HS-27A (cell line): ENCODE data around the gene TTI1.

Experiments used
- DNase-seq: peaks from one replicate; pipeline ENCODE4 v3.0.0-alpha.2; 2012; ENCODE audit warnings: low read depth, missing footprints

The TTI1 gene

GRCh38 chr20:38054647-38055046, 21.4 kb upstream of the TTI1 start:
- DNase-seq = no peak

- DNase-seq = no peak
Measured at GRCh38 chr20:38052870-38053269, 19.6 kb upstream of the TTI1 start.

DNA sequence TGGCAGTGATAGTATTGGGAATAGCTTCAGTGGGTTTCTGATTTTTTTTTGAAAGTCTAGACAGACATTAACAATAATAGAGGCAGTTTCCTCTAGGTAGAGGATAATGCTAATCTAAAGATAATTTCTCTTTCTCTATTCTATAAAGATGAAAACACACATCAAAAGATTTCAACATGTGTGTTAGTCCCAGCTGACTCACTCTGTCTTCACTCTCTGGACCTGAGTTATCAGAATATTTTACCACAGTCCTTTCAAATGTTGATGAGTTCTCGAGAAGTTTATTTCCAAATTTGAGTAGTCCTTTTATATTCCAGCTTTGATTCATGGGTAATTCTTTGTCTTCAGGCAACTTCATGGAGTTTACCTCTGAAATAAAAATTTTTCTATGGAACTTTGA, 17.4 kb upstream of the TTI1 start:
- no peak for DNase-seq

DNA sequence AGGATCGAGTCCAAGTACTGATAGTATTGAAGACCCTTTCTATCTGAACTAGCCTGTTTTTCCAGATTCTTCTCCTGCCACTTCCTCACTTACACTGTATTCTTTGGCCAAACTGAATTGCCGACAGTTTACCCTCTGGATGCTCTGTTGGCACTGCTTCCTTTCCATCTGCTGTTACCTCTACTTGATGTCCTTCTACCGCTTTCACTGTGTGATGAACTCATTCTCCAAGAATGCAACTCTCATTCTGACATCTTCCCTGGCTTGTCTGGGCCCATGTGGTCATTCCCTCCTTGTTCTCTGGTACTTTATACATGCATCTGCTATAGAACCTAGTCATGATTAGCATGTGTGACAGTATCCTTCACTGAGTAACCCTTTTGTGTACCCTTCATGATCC, 16.5 kb upstream of the TTI1 start:
- DNase-seq = peak; percentile 68

GRCh38 chr20:38046572-38046971, 13.3 kb upstream of the TTI1 start:
- DNase-seq = no peak

GRCh38 chr20:38044685-38045084, 11.4 kb upstream of the TTI1 start:
- no peak for DNase-seq

- peak; percentile 24 for DNase-seq
Measured at GRCh38 chr20:38043512-38044300, 10.4 kb upstream of the TTI1 start.

- DNase-seq = no peak
Measured at GRCh38 chr20:38040276-38040675, 7.0 kb upstream of the TTI1 start.

DNA sequence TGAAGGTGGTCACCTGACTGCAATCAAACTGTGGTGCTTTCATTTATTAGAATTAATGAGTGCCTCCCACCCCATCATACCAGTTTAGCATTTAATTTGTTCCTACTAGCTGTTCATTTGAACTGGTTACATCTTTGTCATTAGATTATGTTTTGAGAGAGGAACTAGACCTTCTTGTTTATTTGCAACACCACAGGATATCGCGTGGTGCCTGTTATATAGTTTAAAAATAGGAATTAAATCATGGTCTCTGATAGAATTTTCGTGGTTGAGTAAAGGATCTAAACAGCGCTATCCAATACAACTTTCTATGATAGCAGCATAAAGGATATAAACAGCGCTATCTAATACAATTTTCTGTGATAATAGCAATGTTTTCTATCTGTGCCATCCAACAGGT, 3.1 kb upstream of the TTI1 start:
- no peak for DNase-seq

- no peak for DNase-seq
Measured at GRCh38 chr20:38034961-38035360, 1.7 kb upstream of the TTI1 start.

- no peak for DNase-seq
Measured at GRCh38 chr20:38034108-38034649, 923 bp upstream of the TTI1 start.

GRCh38 chr20:38032585-38033329, 499 bp downstream of the TTI1 start:
- DNase-seq = no peak

DNA sequence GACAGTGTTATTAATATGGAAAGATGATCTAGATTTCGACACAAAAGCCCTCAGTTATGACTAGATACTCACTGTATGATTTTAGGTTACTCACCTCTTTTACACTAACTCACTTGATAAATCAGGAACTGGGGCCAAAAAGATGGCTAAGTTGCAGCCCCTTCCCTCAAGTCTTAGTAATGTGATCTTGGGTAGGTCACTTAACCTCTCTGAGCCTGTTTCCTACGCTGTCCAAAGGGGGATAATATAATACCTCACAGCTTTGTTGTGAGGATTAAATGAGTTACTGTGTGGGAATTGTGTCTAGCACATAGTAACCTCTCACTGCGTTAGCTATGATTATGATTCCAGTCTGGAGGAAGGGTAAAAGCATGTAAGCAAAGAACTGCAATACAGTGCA, 1.3 kb downstream of the TTI1 start:
- no peak for DNase-seq

- no peak for DNase-seq
Measured at GRCh38 chr20:38029453-38029852, 3.8 kb downstream of the TTI1 start.

DNA sequence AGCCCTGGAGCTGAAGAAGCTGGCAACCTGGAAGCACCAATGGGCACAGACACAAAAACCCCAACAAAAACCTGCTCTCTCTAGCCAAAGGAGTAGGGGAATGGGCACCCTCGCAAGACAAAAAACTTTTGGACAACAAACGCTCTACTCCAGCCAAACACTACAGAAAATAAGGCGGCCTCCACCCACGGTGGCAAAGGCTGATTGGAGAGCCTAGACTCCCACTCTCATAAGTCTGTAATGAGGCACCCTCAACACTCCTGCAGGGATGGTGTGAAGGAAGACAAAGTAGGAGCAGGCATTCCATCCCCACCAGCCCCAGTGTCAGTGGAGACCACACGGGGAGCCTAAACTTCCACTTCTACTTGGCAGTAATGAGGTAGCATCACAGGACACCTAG, 8.8 kb downstream of the TTI1 start:
- no peak for DNase-seq

GRCh38 chr20:38023181-38024001, 9.9 kb downstream of the TTI1 start:
- no peak for DNase-seq

GRCh38 chr20:38021087-38021772, 12.0 kb downstream of the TTI1 start:
- DNase-seq = no peak

DNA sequence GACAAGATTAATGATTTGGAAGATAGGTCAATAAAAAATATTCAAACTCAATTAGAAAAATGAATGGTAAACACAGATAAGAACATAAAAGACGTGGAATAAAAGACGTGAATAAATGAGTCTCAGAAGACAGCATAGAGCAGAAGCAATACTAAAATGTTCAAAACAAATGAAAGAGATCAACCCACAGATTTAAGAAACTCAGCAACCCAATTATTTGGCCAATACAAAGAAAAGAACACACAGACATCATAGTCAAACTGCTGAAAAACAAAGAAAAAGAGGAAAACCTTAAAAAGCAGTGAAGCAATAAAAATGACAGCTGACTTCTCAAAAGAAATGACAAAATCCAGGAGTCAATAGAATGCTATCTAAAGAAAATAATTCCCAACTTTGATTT, 14.9 kb downstream of the TTI1 start:
- DNase-seq = no peak

DNA sequence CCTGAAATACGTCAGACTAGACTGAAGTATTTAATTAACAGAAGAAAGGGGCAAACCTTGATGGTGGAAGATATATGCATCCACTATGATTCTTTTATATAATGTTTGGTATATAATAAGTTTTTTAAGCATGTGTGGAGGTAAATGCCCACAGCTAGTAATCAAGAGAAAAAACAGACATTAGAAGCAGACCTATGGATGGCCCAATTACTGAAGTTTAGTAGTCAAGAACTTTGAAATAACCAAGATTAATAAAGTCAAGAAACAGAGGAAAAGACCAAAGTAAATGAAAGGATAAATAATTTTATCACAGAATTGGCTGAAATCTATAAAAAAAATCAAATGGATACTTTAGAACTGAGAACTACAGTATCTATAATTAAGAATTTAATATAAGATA, 15.3 kb downstream of the TTI1 start:
- no peak for DNase-seq

DNA sequence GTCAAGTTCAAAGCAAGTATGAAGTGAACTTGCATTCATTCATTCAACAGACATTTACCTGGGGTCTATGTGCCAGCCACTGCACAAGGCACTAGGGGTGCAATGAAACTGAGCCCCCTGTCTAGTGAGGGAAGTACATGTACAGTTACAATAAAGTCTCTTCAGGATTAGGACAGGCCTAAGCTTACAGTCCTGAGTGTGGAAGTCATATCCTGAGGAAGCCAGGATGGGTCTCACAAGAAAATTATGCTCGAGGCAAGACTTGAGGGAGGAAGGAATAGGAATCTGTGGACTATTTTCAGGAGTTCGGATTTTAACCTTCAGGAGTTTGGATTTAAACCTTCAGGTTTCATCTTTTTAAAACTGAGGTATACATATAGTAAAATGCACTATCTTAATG, 19.4 kb downstream of the TTI1 start:
- no peak for DNase-seq

DNA sequence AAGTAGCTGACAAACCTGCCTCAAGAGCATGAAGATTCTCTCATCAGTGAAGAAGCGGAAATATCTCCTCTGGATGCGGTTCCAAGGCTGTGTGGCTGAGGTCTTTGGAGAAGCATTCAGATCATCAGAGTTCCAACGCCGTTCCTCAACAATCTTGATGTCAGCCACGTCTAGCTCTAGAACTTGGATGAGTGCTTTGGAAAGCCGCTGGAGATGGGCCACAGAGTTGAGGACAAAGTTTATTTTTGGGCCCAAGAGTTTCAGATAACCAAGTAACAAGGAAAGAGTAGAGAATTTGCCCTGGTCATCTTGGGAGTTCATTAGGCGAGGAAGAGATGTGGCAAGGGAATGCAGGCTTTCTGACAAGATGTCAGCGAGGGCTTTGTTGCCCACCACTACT, 20.9 kb downstream of the TTI1 start:
- DNase-seq = no peak

GRCh38 chr20:38011696-38012095, 21.6 kb downstream of the TTI1 start:
- DNase-seq = no peak
